Measurements from ENCODE around the gene PDCD5. TPM values are rescaled to one million over a fixed set of nuclear protein-coding genes. Genes with fewer than 3 reads are reported as not detected.
"Not testable (repeated sequence)": the region's sequence is repeated elsewhere in the genome, so short reads cannot be mapped to it uniquely, and the experiment has no call there.

Gene PDCD5
- total RNA-seq, 1 experiment from 2014 or later, result 255 TPM

DNA sequence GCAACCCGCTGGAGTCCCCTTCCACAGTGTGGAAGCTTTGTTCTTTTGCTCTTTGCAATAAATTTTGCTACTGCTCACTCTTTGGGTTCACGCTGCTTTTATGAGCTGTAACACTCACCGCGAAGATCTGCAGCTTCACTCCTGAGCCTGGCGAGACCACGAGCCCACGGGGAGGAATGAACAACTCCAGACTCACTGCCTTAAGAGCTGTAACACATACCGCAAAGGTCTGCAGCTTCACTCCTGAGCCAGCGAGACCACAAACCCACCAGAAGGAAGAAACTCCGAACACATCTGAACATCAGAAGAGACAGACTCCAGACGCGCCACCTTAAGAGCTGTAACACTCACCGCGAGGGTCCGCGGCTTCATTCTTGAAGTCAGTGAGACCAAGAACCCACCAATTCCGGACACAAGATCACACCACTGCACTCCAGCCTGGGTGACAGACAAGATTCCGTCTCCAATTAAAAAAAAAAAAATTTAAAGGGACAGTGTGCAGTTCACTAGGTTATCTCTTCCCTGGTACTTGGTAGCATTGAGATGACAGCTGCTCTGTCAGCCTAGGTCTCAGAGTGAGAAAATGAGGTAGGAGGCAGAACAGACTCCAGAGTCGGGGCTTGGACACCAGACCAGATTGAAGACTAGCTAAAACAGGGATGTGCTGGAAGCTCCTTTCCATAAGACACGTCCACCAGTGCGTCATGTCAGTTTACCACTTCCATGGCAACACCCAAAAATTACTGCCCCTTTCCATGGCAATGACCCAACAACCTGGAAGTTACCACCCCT is 8.1 kb upstream of the PDCD5 start:
- H3K4me3 ChIP-seq (ENCODE audit: low read depth, low read length, poor library complexity, severe bottlenecking); CTCF ChIA-PET; H3K27me3 ChIP-seq (replicated peaks; ENCODE audit: insufficient read depth, low read depth, low read length, poor library complexity); H3K36me3 ChIP-seq (ENCODE audit: insufficient read depth, low read length, poor library complexity, severe bottlenecking); H3K9me3 ChIP-seq (ENCODE audit: low read depth, low read length, poor library complexity, severe bottlenecking); BruUV-seq (replicated peaks); POLR2A ChIA-PET (ENCODE audit: low non-redundant PET); H3K27ac ChIP-seq (ENCODE audit: low read depth, low read length, poor library complexity, severe bottlenecking); DNase-seq (ENCODE audit: low spot score); H3K4me1 ChIP-seq (ENCODE audit: insufficient read depth, low read length, poor library complexity, severe bottlenecking): not testable (repeated sequence)
- intact Hi-C loops (cut with micrococcal nuclease; ENCODE audit: unreplicated experiment), result loop anchor here (5.0 to 10.0 kb wide), 3 partner anchors 116 to 1888 kb away; no protein-coding TSS in a partner anchor

DNA sequence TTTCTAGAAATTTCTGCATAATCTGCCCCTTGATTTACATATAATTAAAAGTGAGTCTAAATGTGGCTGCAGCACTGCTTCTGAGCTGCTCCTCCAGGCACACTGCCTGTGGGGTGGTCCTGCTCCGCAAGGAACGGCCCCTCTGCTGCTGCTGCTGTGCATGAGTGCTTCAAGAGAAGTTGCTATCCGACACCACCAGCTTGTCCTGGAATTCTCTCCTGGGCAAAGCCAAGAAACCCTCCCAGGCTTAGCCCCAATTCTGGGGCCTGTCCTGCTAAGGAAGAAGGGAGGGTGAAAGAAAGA is 7.5 kb upstream of the PDCD5 start:
- DNase-seq (ENCODE audit: low spot score), result no peak
- BruUV-seq (replicated peaks), result no TSS peak
- Histone ChIP-seq H3K9me3 (ENCODE audit: low read depth, low read length, poor library complexity, severe bottlenecking) (no peaks in the 10 kb centered on the region), H3K4me3 (ENCODE audit: low read depth, low read length, poor library complexity, severe bottlenecking) (no peak overlapping the region), H3K27me3 (replicated peaks; ENCODE audit: insufficient read depth, low read depth, low read length, poor library complexity) (no peaks in the 10 kb centered on the region), H3K36me3 (ENCODE audit: insufficient read depth, low read length, poor library complexity, severe bottlenecking) (no peaks in the 10 kb centered on the region), H3K27ac (ENCODE audit: low read depth, low read length, poor library complexity, severe bottlenecking) (no peak overlapping the region), H3K4me1 (ENCODE audit: insufficient read depth, low read length, poor library complexity, severe bottlenecking) (no peaks in the 10 kb centered on the region)
- intact Hi-C loops (cut with micrococcal nuclease; ENCODE audit: unreplicated experiment), result loop anchor here (5.0 to 10.0 kb wide), 3 partner anchors 116 to 1889 kb away; no protein-coding TSS in a partner anchor
- TF ChIP-seq EZH2 (IDR thresholded peaks at IDR 0.05; ENCODE audit: borderline replicate concordance, low read depth, low read length, poor library complexity, severe bottlenecking), result no peak
- TF ChIP-seq, protein P1, sequence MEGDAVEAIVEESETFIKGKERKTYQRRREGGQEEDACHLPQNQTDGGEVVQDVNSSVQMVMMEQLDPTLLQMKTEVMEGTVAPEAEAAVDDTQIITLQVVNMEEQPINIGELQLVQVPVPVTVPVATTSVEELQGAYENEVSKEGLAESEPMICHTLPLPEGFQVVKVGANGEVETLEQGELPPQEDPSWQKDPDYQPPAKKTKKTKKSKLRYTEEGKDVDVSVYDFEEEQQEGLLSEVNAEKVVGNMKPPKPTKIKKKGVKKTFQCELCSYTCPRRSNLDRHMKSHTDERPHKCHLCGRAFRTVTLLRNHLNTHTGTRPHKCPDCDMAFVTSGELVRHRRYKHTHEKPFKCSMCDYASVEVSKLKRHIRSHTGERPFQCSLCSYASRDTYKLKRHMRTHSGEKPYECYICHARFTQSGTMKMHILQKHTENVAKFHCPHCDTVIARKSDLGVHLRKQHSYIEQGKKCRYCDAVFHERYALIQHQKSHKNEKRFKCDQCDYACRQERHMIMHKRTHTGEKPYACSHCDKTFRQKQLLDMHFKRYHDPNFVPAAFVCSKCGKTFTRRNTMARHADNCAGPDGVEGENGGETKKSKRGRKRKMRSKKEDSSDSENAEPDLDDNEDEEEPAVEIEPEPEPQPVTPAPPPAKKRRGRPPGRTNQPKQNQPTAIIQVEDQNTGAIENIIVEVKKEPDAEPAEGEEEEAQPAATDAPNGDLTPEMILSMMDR (conservative IDR thresholded peaks at IDR 0.05; ENCODE audit: low read depth, low read length), result no peak
- ChIA-PET CTCF (no interaction called here), POLR2A (ENCODE audit: low non-redundant PET) (no interaction called here)

DNA sequence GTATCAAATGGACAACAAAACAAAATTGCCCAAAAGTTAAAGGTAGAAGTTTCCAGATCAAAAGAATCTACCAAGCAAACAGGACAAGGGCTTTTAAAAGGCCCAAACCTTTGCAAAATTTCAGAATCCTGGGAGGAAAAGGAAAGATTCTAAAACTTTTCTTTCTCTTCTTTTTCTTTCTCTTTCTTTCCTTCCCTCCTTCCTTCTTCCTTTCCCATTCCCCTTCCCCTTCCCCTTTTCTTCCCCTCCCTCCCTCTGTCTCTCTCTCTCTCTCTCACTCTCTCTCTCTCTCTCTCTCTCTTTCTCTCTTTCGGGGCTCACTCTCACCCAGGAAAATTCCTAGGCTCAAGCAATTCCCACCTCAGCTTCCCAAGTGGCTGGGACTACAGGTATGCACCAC is 4.2 kb upstream of the PDCD5 start:
- no peaks in the 10 kb centered on the region for H3K27me3 ChIP-seq (replicated peaks; ENCODE audit: insufficient read depth, low read depth, low read length, poor library complexity)
- TF ChIP-seq EZH2 (IDR thresholded peaks at IDR 0.05; ENCODE audit: borderline replicate concordance, low read depth, low read length, poor library complexity, severe bottlenecking), result no peak
- TF ChIP-seq, protein P1 (conservative IDR thresholded peaks at IDR 0.05; ENCODE audit: low read depth, low read length), result no peak
- H3K27ac ChIP-seq (ENCODE audit: low read depth, low read length, poor library complexity, severe bottlenecking), result no peak overlapping the region
- no peak overlapping the region for H3K4me3 ChIP-seq (ENCODE audit: low read depth, low read length, poor library complexity, severe bottlenecking)
- ChIA-PET POLR2A (ENCODE audit: low non-redundant PET) (no interaction called here), CTCF (no interaction called here)
- H3K9me3 ChIP-seq (ENCODE audit: low read depth, low read length, poor library complexity, severe bottlenecking), result no peaks in the 10 kb centered on the region
- BruUV-seq (replicated peaks), result no TSS peak
- peaks cover under 1% of the 10 kb centered on the region for H3K4me1 ChIP-seq (ENCODE audit: insufficient read depth, low read length, poor library complexity, severe bottlenecking)
- DNase-seq (ENCODE audit: low spot score), result no peak
- no peaks in the 10 kb centered on the region for H3K36me3 ChIP-seq (ENCODE audit: insufficient read depth, low read length, poor library complexity, severe bottlenecking)
- intact Hi-C loops (cut with micrococcal nuclease; ENCODE audit: unreplicated experiment), result loop anchor here (10.0 kb wide), 1 partner anchor 1892 kb away; no protein-coding TSS in a partner anchor

DNA sequence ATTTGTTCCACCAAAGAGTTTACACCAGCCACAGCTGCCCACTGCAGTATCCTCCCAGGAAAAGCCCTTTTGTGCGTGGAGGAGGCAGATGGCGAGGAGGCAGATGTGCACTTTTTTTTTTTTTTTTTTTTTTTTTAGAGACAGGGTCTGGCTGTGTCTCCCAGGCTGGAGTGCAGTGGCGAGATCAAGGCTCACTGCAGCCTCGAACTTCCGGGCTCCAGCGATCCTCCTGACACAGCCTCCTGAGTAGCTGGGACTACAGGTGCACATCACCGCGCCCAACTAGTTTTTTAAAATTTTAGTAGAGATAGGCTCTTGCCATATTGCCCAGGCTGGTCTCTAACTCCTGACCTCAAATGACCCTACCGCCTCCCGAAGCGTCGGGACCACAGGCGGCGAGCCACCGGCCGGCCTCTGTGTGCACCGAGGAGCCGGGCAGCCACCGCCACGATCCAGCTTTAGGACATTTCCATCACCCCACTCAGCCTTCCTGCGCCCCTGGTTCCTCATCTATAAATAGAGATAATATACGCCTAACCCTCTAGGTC is 563 bp upstream of the PDCD5 start:
- ChIA-PET CTCF (no interaction called here), POLR2A (ENCODE audit: low non-redundant PET) (no interaction called here)
- Histone ChIP-seq H3K36me3 (ENCODE audit: insufficient read depth, low read length, poor library complexity, severe bottlenecking) (peaks cover 30% of the 10 kb centered on the region), H3K27ac (ENCODE audit: low read depth, low read length, poor library complexity, severe bottlenecking) (no peak overlapping the region), H3K4me1 (ENCODE audit: insufficient read depth, low read length, poor library complexity, severe bottlenecking) (peaks cover 12% of the 10 kb centered on the region), H3K27me3 (replicated peaks; ENCODE audit: insufficient read depth, low read depth, low read length, poor library complexity) (no peaks in the 10 kb centered on the region), H3K9me3 (ENCODE audit: low read depth, low read length, poor library complexity, severe bottlenecking) (no peaks in the 10 kb centered on the region), H3K4me3 (ENCODE audit: low read depth, low read length, poor library complexity, severe bottlenecking) (peak overlapping the region; percentile 100)
- intact Hi-C loops (cut with micrococcal nuclease; ENCODE audit: unreplicated experiment), result no loop called here
- no TSS peak for BruUV-seq (replicated peaks)
- TF ChIP-seq EZH2 (IDR thresholded peaks at IDR 0.05; ENCODE audit: borderline replicate concordance, low read depth, low read length, poor library complexity, severe bottlenecking), result no peak
- TF ChIP-seq, protein P1 (conservative IDR thresholded peaks at IDR 0.05; ENCODE audit: low read depth, low read length), result no peak
- DNase-seq (ENCODE audit: low spot score), result no peak

Data from A673 (cell line).